Testis (tissue), 3 donors: ENCODE results near the gene CYP4F22. TPM values are rescaled to one million over a fixed set of nuclear protein-coding genes. Genes with fewer than 3 reads are reported as not detected.

ENCODE experiments used
- DNase-seq: peaks from one replicate; pipeline ENCODE4 v3.0.0-alpha.2; 2019
- H3K27ac ChIP-seq, 2 donors: fragments of 200-600 bp; sonication (generic); one replicate each; pipeline ENCODE4 v1.5.1; 2019
- H3K27me3 ChIP-seq: fragments of 200-600 bp; sonication (generic); one replicate; pipeline ENCODE4 v1.5.1; 2019
- H3K36me3 ChIP-seq: fragments of 200-600 bp; sonication (generic); one replicate; pipeline ENCODE4 v1.5.1; 2017; ENCODE audit warnings: low read depth; ENCODE audit errors: missing control alignments
- H3K4me1 ChIP-seq: fragments of 200-600 bp; sonication (generic); one replicate; pipeline ENCODE4 v1.5.1; 2019
- H3K4me3 ChIP-seq, 2 donors: fragments of 200-600 bp; sonication (generic); one replicate each; pipeline ENCODE4 v1.5.1; 2017 to 2019
- H3K9me3 ChIP-seq: fragments of 200-600 bp; sonication (generic); one replicate; pipeline ENCODE4 v1.5.1; 2017
- POLR2A ChIP-seq: fragments of 450-650 bp; IDR thresholded peaks from one replicate; pipeline ENCODE4 v1.6.1; 2017; ENCODE audit warnings: antibody characterized with exemption, mild to moderate bottlenecking, moderate library complexity
- WGBS, 2 donors: methylation state at CpG; one replicate each; pipeline ENCODE4 v1.1.5; 2018; 5-methylcytosine and 5-hydroxymethylcytosine counted together
- intact Hi-C: fragments of 100-400 bp; cut with DNase I; formaldehyde crosslinking; loops from one replicate; pipeline ENCODE4 v1.15.1; 2023; ENCODE audit warnings: low total_unique reads
- polyA plus RNA-seq: library from polyadenylated mRNA; stranded (reverse); fragments of 350-450 nt; fragmentation: Illumina TruSeq; extraction: RNeasy Lipid Tissue Mini Kit (QIAGEN cat#74804); gene quantifications from one replicate; pipeline ENCODE4 v1.2.3, GENCODE V29; 2014; ENCODE audit warnings: low read depth, low replicate concordance; ENCODE audit not compliant: insufficient read depth
- total RNA-seq, 2 donors: library from RNA; depleted of rRNA; stranded (reverse); fragments of >200 nt; gene quantifications; one replicate each; pipeline ENCODE4 v1.2.3, GENCODE V29; 2016
- TF ChIP-seq, protein P1 (sequence below), 3 experiments: fragments of 450-650 bp in 2 of 3; fragments of 200-600 bp in 1 of 3; sonication (generic) in 1 of 3; IDR thresholded peaks; one replicate each; pipeline ENCODE4 v1.5.1; 2016 to 2019; ENCODE audit warnings: antibody characterized with exemption in 3 of 3, mild to moderate bottlenecking in 2 of 3, moderate library complexity in 1 of 3

The CYP4F22 gene
- total and polyA plus RNA-seq, 3 donors from 2014 or later, result 2.1 to 5.8 (median 2.5) TPM

DNA sequence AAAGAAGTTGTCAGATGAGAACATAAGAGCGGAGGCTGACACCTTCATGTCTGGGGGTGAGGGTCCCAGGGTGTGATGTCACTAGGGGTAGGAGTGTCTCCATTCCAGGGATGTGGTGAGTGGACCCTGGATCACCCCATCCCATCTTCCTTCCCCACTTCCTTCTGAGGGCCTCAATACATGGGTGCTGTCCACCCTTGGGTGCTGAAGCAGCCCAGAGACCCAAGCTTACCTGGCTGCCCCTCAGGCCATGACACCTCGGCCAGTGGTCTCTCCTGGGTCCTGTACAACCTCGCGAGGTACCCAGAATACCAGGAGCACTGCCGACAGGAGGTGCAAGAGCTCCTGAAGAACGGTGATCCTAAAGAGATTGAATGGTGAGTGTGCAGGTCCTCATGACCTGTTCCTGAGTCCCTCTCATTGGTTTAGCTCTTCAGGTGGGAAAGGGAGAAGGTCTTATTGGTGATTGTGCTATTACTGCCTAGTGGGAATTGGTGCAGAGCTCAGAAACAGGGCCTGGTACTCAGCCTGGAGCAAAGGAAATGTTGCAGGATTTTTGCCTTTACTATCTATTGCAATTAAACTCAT is 69.0 kb downstream of the CYP4F22 start:
- Histone ChIP-seq H3K9me3 (no peaks in the 10 kb centered on the region), H3K4me3 (no peak overlapping the region), H3K4me1 (no peaks in the 10 kb centered on the region), H3K27ac (no peak overlapping the region), H3K36me3 (no peaks in the 10 kb centered on the region), H3K27me3 (no peaks in the 10 kb centered on the region)
- intact Hi-C loops, result no loop called here
- no peak for TF ChIP-seq POLR2A
- TF ChIP-seq, protein P1, sequence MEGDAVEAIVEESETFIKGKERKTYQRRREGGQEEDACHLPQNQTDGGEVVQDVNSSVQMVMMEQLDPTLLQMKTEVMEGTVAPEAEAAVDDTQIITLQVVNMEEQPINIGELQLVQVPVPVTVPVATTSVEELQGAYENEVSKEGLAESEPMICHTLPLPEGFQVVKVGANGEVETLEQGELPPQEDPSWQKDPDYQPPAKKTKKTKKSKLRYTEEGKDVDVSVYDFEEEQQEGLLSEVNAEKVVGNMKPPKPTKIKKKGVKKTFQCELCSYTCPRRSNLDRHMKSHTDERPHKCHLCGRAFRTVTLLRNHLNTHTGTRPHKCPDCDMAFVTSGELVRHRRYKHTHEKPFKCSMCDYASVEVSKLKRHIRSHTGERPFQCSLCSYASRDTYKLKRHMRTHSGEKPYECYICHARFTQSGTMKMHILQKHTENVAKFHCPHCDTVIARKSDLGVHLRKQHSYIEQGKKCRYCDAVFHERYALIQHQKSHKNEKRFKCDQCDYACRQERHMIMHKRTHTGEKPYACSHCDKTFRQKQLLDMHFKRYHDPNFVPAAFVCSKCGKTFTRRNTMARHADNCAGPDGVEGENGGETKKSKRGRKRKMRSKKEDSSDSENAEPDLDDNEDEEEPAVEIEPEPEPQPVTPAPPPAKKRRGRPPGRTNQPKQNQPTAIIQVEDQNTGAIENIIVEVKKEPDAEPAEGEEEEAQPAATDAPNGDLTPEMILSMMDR (IDR thresholded peaks at IDR 0.05), result no peak
- WGBS, 2 donors, result 83% methylated on average over 6 of the region's 6 CpGs
- peak; percentile 10 for DNase-seq

DNA sequence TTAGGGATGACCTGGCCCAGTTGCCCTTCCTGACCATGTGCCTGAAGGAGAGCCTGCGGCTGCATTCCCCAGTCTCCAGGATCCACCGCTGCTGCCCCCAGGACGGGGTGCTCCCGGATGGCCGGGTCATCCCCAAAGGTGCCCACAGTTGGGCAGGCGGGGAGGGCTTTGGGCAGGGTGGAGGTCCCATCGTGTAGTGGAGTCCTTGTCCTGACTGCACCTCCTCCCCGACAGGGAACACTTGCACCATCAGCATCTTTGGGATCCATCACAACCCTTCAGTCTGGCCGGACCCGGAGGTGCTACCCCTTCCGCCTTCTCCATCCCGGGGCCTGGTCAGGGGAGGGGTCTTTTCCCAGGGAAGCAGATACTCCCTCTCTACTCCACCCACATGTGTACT is 75.0 kb downstream of the CYP4F22 start:
- DNase-seq, result no peak
- Histone ChIP-seq H3K4me3 (no peak overlapping the region), H3K4me1 (no peaks in the 10 kb centered on the region), H3K27ac (no peak overlapping the region), H3K36me3 (no peaks in the 10 kb centered on the region), H3K27me3 (no peaks in the 10 kb centered on the region), H3K9me3 (no peaks in the 10 kb centered on the region)
- 85 to 86% methylated on average over 2 to 11 of the region's 12 CpGs for WGBS, 2 donors
- intact Hi-C loops, result no loop called here
- TF ChIP-seq POLR2A, result no peak
- TF ChIP-seq, protein P1 (IDR thresholded peaks at IDR 0.05), result no peak

DNA sequence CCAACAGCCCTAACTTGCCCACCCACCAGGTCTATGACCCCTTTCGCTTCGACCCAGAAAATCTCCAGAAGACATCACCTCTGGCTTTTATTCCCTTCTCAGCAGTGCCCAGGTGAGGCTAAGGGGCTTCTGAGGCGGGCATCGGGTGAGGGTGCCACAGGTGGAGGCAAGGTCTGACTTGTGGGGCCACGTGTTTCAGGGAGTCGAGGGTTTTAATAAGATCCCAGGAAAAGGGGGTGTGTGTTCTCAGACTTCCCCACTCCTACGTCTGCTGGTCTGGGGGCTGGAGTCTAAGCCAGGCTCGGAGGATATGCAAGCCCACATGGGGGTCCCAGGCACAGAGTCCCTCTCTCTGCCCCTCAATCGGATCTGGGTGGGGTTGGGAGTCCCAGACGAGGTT is 75.8 kb downstream of the CYP4F22 start:
- H3K9me3 ChIP-seq, result no peaks in the 10 kb centered on the region
- no peaks in the 10 kb centered on the region for H3K4me1 ChIP-seq
- no peaks in the 10 kb centered on the region for H3K36me3 ChIP-seq
- DNase-seq, result no peak
- H3K4me3 ChIP-seq, result peak overlapping the region in 1 of 2 donors; percentile 15
- WGBS, 2 donors, result 23 to 33% methylated on average over 8 to 10 of the region's 10 CpGs
- intact Hi-C loops, result no loop called here
- no peaks in the 10 kb centered on the region for H3K27me3 ChIP-seq
- TF ChIP-seq, protein P1 (IDR thresholded peaks at IDR 0.05), result no peak
- no peak for TF ChIP-seq POLR2A
- H3K27ac ChIP-seq, result no peak overlapping the region

DNA sequence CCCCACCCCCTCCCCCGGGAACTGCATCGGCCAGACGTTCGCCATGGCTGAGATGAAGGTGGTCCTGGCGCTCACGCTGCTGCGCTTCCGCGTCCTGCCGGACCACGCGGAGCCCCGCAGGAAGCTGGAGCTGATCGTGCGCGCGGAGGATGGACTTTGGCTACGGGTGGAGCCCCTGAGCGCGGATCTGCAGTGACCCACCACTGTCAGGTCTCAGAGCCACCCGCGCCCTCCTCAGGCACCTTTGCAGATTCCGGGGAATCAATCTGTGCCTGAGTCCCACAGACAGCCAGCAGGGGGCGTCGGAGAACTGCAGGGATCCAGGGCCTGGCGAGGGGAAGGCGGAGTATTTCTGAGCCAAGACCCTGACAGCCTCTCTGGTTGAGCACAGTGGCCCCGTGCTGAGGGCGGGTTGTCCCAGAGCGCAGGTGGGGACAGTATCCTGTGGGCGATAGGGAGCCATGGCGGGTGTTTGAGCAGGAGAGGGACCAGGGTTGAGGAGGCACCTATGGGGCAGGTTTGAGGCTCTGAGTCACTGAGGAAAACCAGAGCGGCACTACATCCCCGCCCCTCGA is 76.3 kb downstream of the CYP4F22 start:
- TF ChIP-seq, protein P1 (IDR thresholded peaks at IDR 0.05), result peak; percentile 59 to 91 (median 78)
- TF ChIP-seq POLR2A, result no peak
- Histone ChIP-seq H3K4me3 (peak overlapping the region in 1 of 2 donors; percentile 15), H3K27me3 (no peaks in the 10 kb centered on the region), H3K4me1 (no peaks in the 10 kb centered on the region), H3K9me3 (no peaks in the 10 kb centered on the region), H3K36me3 (no peaks in the 10 kb centered on the region), H3K27ac (no peak overlapping the region)
- intact Hi-C loops, result no loop called here
- DNase-seq, result peak; percentile 92
- WGBS, 2 donors, result 9 to 10% methylated on average over 19 to 27 of the region's 35 CpGs

DNA sequence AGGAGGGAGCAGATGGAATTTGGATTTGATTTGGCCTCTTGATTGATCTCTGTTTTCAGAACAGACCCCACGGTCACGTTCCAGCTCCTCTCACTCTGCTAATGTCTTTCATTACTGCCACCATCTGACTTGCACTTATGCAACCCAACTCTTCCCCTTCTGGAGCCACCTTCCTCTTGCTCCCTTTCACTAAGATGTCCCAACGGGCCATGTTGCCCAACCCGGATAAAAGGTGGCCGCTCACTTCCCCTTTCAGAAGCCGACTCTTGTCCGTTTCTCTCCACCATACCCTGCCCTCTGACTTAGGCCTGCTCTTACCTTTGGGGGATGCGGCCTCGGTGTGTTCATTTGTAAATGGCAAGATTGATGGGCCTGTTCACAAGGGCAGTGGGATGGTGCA is 79.3 kb downstream of the CYP4F22 start:
- H3K4me3 ChIP-seq, result no peak overlapping the region
- H3K27me3 ChIP-seq, result no peaks in the 10 kb centered on the region
- H3K9me3 ChIP-seq, result no peaks in the 10 kb centered on the region
- H3K4me1 ChIP-seq, result no peaks in the 10 kb centered on the region
- TF ChIP-seq, protein P1 (IDR thresholded peaks at IDR 0.05), result no peak
- no peak for TF ChIP-seq POLR2A
- no peak for DNase-seq
- no peak overlapping the region for H3K27ac ChIP-seq
- H3K36me3 ChIP-seq, result no peaks in the 10 kb centered on the region
- WGBS, 2 donors, result 78 to 87% methylated on average over 9 of the region's 9 CpGs
- intact Hi-C loops, result no loop called here
